NCI-H146 treated with DMSO at 0.1 percent for 48 hours (cell line): ENCODE measurements around the gene DIAPH3.

Experiments used
- DNase-seq: peaks from one replicate; lab custom pipeline; 2025; ENCODE audit not compliant: unreplicated experiment; lab: John Stamatoyannopoulos, UW

The DIAPH3 gene

DNA sequence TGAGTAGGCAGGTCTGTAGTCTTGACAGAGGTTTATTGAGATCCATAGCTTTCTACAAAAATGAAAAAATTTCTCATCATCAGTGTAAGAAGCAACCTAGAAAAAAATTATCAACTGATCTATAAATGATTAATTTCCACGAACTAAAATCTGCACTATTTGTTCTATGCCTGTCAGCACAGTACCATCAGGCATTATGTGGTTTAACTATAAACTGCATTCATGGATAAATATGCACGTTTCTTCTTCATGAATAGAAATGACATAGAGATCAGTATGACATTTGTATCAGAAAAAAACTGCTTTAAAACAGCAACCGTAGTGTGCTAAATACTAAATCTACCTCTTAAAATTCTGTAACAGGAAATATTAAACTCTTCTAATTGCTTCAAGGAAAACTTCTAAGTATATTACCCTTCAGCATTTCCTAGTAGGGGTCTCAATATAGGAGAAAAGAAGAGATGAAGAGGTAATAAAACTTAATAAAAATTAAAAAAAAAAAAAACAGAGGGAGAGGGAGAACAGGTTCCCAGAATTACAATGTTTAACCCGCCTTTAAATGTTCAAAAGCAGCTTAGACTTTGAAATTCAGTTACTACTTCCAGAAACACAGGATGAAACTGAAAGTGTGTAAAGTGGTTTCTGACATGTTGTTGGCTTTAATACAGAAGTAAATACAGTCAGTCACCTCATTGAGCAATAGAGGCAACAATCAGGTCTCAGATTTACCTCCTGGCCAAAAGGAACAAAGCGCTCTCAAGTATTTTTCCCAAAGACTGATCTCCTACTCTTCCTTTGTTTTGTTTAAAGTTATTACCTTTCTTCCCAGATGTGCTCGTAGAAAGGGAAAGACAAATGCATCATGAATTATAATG, 144.4 kb downstream of the DIAPH3 start:
- DNase-seq: no peak

DNA sequence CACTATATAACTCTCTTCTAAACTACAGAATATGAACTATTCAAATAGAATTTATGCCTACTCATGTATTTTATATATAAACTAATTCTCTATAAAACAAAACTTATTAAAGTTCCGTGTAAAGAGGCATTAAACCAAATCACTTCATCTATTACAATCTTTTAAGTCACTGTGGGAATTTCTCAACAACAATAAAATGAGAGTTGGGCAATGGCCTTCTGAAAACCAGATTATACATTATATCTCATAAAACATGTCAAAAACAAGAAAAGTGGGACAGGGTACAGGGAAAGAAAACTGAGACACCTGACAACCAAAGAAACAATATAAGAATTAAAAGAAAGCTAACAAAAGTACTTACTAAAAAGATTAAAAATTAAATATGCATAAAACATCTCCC, 145.2 kb downstream of the DIAPH3 start:
- no peak for DNase-seq

DNA sequence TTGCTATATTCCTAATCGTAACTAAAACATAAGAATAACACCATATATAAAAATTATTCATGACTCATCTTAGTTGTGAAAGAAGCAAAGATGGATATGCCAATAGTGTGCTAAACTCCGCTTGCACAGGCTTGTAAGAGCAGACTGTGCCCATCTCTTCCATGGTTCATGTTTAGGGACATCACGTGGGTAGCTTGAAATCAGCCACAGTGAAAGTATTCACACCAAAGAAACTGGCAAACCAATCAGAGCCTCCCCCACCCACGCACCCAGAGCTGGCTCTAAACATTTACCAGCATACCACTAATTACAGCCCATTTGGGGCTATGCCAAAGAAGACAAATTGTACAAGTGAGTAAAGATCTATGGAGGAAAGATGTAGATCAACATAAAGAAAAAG, 147.5 kb downstream of the DIAPH3 start:
- no peak for DNase-seq

DNA sequence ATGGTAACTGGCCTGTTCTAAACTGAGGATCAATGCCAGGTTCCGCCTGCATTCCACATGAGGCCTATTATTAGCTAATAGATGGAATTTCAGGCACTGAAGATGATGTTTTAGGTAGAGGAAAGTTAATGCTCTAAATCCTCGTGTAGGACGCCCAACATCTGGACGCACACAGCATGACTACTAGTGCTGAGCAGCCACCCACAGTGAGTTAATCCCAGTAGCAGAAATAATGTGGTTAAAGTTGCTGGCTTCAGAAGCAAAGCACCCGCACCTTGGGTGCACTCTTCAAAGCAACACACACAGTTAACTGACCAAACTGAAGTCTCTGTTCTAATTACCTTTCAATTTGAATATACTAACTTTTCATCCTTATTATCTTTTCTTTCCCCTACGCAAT, 150.6 kb downstream of the DIAPH3 start:
- no peak for DNase-seq

DNA sequence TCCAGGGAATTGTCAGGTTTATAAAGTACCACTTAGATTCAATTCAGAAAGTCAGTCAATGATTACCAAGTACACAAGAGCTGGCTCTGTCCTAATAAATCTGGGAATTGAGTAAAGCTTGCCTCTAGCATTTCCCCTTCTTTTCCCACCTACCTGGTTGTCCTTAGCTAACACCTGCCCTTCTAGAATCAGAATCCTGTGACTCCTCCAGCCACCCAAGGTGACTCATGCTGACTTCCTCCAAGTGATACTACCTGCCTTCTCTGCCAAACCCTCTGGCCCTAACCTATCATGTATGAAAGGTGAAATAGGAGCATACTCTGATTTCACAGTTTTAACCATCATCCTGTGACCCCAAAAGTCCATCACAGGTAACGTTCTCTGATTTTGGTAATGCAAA, 151.2 kb downstream of the DIAPH3 start:
- DNase-seq: no peak

DNA sequence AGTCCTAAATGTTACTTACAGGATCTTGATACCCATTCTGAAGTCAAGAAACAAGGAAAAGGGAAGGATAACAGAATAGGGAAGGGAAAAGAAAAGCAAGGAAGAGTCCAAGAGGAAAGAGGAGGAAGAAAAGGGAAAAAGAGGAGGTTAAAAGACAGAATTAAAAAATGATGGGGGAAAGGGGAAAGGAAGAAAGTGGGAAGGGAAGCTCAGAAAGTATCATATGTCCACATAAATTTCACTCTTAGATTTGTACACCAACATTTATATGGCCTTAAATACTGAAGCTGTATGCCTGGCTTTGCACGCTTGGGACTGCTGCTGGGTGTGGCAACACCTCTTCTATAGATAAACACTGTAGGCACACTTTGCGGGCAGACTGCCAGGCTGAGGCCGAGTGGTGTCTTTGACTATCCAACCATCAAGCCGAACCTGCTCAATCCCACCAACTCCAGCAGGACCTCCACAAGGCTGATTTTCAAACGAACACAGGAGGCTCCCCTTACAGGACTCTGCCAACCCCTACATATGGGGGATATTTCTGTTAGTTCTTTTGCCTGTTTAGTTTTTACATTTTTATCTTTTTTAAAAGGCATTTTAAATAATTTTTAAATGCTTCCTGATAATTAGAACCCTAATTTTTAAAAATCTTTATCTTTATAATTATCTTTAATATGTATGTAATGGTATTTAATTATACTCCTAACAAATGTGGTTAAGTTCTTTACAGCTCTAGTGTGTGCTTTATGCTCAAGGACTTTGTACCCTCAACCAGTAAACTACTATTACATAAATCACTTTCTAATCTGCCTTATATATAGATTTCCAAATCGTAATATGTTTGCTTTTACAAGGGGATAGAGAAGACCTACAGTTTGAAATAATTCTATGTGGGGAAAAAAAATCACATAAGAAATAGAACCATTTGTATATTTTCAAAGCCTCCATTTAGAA, 154.2 kb downstream of the DIAPH3 start:
- DNase-seq: peak; percentile 36

DNA sequence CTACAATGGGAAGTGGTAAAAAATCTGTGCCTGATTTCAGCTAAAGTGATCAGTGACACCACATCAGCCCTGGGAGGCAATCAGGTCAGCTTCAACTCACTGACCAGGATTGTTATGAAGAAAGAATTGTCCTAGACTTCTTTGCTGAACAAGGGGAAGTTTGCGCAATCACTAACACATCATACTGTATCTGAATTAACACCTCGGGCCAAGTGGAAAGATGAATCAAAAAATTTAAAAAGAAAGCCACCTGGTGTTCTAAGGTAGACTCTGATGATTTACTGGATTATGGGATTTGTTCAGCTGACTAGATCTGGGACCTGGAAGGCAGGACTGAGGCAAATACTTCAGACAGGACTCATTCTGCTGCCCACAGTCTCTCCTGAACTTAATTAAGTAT, 161.8 kb downstream of the DIAPH3 start:
- DNase-seq: no peak

DNA sequence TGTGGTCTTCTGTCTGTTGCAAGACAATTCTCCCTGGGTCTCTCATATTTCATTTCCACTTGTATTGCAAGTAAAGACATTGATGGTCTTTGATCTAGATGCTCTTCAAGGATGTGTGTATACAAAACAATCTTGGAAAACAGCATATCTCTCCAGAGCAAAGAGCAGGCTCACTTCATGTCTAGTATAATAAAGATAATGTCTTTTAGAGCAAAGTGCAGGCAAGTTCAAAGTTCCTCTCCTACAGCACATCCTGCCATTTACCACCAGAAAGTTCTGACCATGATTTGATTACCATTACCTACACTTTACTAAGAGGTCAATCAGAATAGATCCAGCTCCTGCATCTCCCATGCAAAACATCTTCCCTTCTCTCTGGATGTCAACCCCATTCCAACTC, 162.8 kb downstream of the DIAPH3 start:
- no peak for DNase-seq

DNA sequence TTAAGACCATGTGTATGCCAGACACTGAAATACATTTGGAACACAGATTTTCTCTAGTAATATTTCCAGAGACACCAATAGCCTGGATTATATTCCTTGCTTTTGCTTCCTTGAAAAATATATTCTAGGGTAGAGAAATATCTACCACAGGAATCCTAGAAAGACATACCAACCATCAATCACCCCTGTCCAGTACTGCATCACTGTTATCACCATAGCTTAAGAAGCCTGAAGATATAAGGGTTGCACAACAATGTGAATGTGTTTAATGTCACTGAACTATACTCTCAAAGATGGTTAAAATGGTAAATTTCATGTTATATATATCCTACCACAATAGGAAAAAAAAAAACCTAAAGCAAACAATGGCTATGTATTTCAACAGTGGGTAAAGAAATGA, 163.6 kb downstream of the DIAPH3 start:
- no peak for DNase-seq

DNA sequence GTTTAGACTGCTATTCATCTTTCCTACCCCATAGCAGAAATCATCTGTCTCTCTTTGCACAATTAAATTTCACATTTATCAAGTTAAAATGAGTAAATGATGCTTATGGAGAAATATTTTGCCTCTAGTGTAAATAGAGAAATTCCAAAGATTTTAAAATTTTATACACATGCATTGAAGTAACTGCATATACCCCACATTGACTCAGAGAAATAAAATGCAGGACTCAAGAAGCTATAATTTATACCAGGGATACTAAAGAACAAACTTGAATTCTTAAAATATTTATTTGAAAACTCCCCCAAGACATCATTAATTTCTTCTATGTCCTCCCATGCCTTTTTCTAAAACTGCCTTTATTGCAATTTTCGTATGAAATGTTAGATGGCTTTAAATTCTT, 165.8 kb downstream of the DIAPH3 start:
- DNase-seq: no peak

DNA sequence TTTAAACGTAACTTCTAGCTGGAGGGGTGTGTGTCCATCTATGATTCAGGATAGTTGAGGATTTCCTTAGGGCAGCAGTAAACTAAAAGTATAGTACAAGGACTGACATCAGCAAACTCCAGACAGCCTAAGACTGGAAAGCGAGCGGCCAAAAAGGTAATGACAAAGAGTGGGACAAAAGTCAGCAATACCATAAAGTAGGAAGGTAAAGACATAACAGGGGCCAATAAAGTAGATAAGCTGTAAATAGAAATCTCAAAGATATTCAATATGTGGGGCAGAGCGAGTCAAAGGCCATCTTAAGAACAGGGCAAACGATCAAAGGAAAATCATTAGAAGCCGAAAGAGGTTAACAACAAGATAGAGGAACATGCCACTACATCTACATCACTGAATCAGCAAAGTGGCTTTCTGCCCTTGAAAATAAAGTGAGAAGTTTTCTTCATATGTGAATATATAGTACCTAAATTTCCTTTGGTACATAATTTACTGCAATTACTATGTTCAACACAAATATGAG, 167.2 kb downstream of the DIAPH3 start:
- no peak for DNase-seq

DNA sequence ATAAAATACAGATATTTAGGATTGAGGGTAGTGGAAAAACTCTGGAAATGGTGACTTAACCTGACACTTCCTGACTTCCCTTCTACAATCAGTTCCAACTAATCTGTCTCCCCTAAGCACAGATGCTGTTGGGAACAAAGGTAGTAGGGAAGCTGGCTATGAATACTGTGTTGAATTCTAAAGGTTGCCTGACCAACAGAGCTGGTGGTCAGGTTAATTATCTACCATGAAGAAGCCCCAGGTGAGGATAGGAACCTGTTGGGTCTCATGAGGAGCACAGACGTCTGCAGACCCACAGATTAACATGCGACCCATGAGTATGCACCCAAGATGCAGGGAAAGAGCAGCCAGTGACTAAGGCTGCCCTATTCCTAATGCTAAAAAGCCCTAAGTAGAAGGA, 172.3 kb downstream of the DIAPH3 start:
- DNase-seq: no peak

DNA sequence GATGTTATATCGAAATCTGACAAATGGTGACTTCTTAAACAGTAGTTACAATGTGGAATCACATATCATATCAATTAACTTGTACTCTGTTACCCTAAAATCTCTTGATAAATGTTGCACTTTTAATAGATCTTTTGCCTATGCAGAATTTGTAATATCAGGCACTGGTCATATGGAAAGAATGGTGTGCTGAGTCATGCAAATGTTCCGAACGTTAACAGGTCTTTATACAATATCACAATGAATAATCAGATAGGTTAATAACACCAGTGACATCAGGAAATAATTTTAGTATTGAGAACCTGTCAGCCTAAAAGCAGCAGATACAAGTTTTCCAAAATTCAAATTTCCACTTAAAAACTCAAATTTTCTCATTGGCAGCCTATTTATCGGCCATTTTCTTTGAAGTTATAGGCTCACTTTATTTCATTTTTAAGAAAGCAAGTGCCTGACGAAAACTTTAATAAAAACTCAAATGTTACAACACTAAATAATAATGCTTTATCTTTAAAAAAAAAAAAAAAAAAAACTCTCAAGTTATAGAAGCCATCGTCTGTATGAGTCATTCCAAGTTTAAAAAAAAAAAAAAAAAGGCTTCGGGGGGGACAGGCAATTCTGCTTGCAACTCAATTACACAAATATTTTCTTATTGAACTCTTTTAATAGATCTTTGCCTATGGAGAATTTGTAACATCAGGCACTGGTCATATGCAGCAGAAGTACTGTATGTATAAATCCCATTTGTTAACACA, 180.9 kb downstream of the DIAPH3 start:
- no peak for DNase-seq

DNA sequence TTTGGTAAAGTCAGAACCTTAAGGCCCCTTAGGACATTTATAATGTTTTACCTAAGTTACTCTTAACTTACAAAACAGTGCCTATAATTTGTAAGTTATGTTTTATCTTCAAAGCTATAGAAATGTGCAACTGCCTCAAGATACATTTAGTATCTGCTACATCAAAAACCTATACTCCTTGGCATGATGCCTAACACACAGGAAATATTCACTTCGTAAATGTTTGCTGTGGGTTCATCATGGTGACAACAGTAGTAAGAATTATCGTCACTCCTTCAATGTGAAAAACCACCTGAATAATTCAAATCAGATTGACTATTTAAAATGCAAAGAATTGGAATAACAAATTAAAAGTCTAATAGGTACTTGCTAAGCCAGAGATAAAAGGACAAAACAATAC, 184.1 kb downstream of the DIAPH3 start:
- DNase-seq: no peak

DNA sequence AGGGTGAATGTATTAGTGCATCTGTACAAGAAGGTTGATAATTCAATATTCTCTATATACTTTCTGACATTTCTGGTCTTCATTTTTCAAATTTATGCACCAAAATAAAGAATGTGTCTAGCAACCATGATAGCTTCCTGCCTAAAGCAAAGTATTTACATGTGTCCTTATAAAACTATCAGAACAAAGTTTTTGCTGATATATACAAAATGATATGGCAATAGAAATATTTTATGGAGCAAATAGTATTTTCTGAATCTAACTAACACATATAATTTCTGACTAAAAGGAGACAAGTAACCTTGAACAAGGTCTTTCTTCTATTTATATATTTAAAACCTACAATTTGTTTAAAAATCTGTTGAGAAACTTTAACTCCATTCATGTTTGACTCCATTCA, 184.9 kb downstream of the DIAPH3 start:
- no peak for DNase-seq

DNA sequence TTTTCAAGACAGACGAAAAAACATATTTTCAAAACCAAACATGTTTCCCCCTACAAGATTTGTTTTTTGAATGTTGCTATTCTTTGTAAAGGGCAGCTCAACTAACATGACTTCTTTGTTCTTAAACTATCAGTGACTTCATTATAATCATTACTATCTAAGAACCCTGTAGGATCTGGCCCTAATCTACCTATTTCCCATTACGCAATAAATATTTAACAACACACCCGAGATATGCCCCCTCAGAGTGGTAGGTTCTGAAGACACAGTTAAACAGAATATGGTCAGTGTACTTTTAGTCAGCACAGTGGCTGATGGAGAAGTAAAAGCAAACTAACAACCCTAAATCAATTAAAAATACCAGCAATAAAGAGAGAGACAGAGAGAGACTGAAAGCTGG, 186.9 kb downstream of the DIAPH3 start:
- DNase-seq: no peak

DNA sequence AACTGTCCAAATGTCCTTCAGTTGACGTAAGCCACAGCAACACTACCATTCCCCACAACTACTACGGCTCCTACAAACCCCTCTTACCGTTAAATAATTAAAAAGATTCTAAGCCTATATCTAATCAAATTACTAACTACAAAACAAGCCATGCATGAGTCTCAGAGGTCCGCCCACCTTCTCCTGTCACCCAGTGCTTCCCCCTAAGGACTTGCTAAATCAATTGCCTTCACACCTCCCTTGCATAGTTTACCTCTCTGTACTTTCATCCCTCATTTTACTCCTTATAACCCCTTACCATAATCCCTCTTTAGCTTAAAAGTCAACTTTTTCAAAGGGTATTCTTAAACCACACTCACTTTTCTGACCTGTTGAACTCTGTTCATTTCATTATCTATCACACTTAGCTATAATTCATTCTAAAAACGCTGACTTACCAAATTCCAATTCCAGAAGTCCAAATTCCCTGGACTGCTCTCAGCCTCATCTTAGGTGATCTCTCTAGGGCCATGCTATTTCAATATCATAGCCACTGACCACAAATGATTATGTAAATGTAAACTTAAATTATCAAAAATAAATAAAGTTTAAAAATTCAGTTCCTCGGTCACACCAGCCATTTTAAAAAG, 187.8 kb downstream of the DIAPH3 start:
- DNase-seq: no peak

DNA sequence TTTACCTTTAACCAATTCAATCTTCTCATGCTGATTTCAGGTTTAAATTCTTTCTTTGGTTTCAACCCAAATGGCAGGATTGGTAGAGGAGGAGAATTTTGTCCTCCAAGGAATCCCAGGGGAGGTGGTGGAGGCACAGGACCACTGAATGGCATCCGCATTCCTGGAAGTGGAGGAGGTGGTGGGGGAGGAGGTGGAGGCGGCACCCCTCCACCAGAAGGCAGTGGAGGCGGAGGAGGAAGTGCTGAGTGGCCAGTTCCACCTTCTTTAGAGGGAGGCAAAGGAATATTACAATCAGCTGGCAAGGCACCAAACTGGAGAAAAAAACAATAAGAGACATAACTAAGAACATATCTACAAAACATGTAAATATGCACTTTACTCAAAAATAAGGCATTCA, 192.9 kb downstream of the DIAPH3 start:
- DNase-seq: no peak

DNA sequence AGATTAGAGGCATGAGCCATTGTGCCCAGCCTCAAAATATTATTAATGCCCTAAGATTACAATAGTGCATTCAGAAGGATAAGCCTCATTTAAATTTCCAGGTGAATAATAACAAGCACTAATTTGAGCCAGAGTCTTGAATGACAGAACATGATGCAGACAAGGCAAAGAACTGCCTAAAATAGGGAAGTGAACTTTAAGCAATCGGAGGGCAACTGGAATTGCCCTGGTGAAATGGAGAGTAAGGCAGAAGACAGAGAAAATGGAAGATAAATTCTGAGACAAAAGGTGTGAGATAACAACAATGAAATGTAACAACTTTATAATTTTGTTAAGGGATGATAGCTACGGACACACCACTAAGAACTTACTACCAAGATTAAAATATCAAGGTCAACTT, 199.9 kb downstream of the DIAPH3 start:
- DNase-seq: no peak

DNA sequence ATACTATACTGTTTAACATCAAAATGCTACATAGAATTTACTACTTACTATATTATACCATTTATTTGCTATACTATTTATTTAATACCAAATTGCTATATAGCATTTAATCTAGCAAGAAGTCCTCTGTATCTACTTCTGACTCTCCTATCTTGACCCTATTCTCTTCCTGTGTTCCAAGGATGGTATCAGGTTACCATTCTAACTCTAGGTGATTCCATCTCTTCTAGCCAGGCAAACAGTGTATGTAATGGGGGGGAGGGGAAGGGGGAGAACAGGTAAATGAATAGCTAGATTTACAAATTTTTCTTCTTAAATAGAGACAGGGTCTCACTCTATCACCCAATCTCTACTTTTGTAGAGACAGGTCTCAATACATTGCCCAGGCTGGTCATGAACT, 200.3 kb downstream of the DIAPH3 start:
- DNase-seq: no peak

DNA sequence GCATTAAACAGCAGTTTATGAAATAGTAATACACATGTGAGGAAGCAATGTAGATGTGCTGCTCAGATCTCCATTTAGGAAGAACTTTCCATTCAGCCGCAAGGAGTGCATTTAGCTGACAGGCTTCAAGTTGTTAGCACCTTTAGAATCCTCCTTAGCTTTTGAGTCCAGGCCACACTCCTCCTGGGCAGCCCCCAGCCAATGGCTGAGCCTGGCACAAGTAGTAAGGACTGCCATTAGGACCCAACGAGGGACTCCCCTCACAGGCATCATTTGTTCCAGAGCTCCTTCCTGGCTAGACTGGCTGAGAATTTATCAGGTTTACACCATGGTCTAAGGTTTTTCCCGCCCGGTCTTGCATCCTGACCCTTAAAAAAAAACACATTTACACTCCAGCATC, 201.4 kb downstream of the DIAPH3 start:
- DNase-seq: no peak
